GM21717 (cell line): ENCODE results near the gene EPHA3.

Experiments
- ATAC-seq: cut with Tn5 transposase; IDR thresholded peaks from one replicate; pipeline ENCODE4 v1.9.1; 2021; ENCODE audit warnings: mild to moderate bottlenecking, moderate library complexity; ENCODE audit not compliant: unreplicated experiment

EPHA3 gene

DNA sequence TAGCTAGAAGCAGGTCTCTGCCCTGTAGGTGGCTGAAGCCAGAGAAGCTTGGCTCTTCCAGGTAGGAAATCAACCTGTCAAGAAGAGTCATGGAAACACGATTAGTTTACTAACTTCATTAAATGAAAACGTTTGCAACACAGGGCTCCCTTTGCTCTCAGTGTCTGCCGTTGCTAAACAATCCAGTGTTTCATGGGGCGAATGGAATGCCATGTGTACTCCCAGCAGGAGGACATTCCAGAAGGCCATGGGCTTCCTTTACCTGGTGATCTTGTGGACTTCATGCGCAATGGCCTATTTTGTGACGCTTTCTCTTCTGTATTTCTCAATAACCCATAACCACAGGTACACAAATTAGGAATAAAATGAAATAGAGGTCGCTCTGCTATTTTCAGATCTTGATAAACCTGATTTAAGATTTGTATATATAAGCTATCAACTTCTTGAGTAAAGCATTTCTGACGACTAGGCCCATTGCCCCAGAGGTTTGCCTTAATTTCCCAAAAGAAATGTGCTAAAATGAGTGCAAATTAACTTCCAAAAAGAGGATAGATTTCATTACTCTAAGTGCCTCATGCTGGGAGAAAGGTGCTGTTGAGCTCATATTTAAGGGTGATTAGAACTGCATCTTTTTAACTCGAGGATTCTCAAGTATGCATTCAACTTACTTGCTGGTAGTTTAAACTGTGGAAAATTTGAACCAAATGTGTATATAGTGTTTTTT lies 171.0 kb downstream of the EPHA3 start:
- ATAC-seq, result no peak

DNA sequence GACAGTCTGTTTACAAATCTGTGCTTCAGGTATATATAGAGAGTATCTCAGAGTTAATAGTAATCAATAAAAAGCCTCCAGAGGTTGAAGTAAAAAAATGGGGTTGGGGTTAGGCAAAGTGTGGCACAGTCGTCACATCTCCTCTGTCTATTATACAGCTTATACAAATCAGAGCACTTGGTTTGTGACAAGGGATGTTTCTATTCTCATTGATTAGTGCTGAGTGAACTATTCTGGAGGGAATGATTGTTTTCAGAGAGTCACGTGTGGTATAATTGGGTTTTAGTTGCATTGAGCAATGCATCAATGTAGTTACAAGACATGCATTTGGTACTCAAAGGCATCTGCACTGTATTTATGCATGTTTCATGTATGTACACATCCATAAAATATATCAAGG lies 172.9 kb downstream of the EPHA3 start:
- no peak for ATAC-seq

DNA sequence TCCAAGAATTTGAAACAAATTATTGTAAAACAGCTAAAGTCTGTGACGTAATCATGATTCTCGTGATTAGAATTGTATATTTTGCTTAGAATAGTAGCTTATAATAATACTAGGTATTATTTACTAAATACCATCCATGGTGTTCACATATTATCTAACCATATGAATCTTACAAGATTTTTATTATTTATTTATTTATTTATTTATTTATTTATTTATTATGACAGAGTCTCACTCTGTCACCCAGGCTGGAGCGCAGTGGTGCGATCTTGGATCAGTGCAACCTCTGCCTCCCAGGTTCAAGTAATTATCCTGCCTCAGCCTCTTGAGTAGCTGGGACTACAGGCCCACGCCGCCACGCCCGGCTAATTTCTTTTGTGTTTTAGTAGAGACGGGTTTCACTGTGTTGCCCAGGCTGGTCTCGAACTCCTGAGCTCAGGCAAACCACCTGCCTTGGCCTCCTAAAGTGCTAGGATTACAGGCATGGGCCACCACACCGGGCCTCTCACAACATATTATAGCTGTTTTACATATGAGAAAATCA lies 173.5 kb downstream of the EPHA3 start:
- no peak for ATAC-seq

DNA sequence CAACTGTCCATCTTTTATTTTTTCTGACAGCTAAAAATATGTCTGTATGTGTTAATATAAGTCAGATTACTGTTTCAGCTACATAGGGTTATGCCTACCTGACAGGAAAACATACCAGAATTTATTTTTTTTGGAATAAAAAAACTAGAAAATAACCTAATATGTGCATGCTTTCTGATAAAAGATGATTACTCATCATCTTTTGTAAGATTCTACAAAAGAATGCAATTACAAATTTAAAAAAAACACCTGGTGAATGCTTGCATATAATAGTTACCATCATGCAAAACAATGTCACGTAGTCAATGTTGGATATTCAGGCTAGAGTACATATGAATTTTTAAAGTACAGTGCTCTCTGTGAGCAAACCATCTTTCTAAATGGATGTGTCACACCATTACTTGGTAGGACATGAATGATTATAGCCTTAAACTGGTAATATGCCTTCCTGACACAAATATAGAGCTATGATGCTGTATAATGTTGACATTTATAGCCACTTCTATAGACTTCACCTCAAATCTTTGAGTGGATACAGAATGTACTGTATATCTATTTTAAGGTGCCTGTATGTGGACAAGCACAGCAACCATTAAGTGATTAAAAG lies 180.6 kb downstream of the EPHA3 start:
- ATAC-seq, result no peak

DNA sequence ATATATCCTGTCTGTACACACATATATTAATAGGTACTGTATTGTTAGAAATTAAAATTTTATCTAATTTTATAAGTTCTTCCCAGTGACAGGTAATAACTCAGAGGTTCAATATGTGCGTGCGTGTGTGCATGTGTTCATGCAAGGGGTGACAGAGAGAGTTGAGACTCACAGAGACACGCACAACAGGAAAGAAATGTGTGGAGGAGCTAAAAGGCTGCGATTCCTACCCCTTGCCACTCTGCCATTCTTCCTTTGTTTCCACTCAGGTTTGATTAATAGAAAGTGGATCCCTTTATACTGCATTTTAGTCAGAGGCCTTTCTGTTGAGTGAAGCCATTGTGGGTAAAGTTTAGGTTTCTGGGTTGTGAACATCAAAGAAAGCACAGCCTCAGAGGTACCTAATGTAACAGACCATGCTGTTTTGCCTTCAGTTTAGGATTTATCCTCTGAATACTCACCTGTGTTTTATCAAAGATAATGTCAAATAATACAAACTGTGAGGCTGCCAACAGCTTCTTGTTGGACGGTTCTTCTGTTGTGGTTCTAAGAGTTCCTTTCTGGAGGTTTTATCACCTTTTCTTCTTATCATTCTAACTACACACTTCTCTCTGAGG lies 182.3 kb downstream of the EPHA3 start:
- no peak for ATAC-seq

DNA sequence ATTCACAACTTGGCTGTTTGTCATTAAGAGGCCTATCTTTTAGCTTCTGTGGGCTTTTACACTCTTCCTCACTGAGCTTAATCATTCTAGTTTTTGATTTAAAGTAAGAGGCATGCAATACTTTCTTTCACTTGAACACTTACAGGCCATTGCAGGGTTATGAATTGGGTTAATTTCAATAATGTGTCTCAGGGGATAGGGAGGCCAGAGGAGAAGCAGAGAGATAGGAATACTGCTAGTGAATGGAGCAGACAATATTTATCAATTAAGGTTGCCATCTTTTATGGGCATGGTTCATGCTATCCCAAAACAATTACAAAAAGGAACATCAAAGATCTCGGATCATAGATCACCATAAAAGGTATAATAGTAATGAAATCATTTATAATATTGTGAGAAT lies 189.8 kb downstream of the EPHA3 start:
- ATAC-seq, result no peak

DNA sequence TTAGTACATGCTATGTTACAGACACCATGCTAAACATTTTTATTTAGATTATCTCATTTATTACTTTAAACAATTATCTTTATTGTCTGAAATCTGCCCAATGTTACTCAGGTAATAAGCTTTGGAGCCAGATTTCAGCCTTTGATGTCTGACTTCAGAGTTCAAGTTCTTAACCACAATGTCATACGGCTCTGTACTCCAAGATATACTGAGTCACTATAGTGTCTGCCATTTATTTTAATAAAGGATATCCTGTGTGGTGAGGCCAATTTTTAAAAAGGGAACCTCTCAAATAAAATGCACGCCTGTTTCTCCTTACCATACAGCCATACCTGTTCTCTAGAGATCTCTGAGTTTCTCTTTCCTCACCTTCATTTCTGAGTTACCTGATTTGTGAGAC lies 193.1 kb downstream of the EPHA3 start:
- ATAC-seq, result no peak

DNA sequence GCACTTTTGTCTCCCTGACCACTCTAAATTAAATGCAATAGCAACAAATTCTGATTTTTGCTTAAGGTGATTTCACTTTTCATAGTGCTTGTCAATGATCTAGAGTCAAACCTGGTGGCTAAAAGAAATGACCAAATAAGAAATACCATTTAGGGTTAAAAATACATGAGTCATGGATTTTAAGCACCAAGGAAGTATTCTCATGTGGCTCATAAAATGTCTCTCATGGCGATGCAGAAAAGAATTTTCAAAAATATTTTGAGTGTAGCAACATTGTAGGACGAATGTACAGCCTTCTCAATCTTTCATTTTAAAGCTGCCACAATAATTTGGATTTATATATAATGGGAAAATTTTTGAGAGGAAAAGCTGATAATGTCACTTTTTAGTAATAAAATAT lies 193.6 kb downstream of the EPHA3 start:
- ATAC-seq, result no peak

DNA sequence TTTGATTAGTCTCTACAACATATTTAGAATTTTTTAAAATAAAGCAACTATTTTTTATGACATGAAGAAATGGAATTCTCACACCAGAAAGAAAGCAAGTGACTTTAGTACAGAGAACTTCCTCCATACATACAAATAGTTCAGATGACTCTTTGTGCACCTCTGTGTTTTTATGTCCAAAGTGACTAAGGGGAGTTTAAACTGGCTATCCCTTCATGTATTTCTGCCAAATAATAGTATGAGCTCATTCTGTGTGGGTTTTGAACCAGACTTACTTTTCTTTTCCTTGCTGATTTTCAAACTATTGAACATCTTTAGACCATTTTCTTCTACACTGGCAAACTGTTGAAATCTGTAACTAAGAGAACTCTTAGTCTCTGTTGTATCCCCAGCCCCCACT lies 196.3 kb downstream of the EPHA3 start:
- no peak for ATAC-seq

DNA sequence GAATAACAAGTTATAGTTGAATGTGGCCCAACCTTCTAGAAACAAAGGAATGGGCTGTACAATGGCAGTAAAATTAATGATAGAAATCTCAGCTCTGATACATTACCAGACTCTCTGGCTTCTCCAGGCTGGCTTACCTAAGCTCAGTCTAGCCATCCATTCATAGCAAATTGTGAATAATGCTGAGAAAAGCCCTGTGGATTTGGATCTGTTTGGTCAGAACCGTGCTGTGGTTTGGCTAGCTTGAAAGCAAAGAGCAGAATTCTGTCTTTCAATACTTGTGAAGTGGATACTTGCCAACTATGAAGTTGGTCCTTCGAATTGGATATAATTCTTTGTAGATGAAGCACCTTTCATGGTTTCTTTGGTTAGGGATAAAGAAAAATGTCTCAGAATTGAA lies 199.1 kb downstream of the EPHA3 start:
- no peak for ATAC-seq

DNA sequence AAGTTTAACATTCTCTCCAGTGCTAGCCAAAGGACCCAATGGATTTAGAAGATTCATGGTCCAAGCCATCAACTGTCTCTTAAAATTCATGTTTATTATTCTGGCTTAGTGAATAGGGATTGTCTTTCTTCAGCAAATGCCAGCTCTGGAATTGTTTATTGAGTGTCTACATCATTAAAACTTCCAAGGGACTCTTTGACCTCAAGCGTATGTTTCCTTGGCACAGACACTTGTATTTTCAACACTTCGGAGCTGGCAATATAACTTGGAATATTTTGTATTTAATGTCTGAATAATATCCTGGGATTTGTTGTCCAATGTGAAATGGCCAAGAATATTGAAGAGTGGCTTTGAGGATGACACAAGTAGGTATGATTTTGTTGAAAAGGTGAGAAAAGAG lies 204.2 kb downstream of the EPHA3 start:
- ATAC-seq, result no peak

DNA sequence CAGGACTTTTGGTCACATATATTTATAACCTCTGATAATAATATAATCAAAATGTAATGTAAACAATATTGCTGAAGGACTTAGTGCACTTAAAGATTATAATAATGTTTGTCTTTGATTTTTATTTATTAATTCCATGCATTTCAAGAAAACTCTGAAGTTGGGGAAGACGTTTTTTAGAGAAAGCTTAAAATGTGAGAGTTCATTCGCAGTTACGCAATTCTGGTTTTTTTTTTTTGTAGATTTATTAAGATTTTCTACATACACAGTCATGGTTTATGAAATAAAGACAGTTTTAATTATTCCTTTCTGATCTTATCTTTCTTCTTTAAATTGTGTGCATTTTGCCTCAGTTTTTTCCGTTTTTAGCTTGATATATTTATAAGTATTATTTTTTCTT lies 204.7 kb downstream of the EPHA3 start:
- no peak for ATAC-seq

DNA sequence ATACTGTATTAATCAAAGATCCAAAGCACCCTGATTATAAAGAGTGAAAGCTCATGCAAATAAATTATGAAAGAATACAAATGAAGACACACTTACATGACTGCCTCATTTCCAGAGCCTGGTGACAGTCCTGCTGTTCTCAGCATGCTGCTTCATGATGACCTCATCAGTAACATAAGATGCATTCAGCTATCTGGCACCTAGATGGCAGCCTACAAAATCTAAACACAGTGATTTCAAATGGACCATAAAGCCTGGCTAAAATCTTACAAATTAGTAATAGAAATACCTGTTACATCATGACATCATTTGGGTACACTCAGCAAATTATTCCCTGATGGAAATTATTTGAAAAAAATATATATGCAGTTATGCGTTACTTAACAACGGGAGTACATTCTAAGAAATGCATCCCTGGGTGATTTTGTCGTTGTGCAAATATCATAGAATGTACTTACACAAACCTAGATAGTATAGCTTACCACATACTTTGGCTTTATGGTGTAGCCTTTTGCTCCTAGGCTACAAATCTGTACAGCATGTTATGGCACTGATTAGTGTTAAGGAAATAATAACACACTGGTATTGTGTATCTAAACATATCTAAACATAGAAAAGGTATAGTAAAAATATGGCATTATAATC lies 207.2 kb downstream of the EPHA3 start:
- ATAC-seq, result no peak

DNA sequence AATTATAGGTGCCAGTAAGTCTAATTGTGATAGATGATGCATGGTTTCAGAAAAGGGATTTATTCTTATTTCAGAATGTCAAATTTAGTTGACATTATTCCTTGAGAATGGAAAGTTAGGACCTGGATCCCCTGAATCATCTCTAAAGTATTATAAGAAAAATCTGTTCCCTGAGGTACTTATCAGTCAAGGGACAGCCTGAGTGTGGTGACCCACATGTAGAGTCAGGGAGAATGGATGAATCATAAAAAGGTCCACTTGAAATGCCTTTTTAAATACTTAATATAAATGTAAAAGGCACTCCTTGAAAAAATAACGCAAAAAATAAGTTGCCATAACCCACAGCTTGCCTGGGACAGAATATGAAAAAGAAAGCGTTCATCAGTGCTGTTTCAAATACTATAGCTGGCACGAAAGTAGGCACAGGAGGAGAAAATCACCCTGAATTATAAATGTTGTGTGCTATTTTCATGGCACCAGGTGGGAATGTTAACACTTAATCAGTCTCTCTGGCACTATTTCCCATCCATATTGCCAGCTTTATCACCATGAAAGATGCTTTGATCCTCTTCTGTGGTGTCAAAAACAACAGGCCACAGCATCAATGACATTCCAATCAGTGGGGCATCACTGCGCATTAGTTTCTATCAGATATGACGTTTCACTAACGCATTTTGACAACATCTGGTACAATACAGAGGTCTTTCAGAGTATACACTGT lies 208.5 kb downstream of the EPHA3 start:
- ATAC-seq, result no peak

DNA sequence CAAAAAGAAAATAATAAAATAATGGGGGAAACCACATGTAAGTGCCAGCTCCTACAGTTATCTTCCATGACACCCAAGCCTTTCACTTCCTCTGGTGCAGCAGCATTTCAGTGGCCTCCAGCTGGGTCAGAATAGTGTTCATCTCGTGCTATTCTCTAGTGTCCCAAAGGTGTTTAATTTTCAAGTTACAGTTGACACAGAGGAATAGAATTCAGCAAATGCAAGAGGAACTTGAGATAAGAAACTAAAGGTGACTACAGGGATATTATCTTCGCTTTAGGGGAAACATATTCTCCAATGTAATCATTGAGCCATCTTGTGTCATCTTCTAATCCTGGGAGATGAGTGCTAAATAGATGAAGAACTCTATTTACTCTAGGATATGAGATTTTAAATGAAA lies 212.8 kb downstream of the EPHA3 start:
- no peak for ATAC-seq

DNA sequence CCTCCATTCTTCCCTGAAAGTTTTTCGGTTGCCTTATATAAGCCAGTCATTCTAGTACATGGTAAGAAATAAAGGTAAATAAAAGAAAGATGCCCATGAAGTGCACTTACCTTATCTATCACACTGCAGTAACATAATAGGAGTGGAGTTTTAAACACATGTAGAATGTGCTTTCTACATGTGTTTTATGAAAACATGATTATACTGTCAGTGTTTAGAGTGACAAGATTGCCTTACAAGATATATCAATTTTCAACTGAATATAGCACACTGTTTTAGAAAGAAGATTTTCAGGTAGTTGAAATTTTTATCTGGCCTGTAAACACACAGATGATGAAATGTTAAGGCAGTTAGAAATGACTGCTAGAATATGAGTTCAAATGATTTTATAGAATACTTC lies 219.6 kb downstream of the EPHA3 start:
- no peak for ATAC-seq

DNA sequence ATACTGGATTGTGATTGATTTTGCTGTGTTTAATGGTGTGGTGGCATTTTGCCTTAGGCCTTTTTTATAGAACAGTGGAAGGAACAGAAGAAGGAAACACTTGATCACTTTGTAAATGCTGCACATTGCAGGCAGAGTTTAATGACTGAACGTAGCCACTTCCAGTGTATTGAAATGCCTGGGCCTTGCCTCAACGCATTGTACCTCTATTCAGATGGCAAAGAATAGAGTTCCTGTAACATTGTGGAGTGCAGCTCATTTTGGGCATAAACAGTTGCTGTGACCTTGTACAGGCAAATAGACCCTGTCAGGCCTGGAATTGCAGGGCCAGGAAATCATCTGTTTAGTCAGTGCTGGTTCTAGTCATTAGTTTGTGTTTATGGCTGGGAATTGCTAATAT lies 225.0 kb downstream of the EPHA3 start:
- no peak for ATAC-seq

DNA sequence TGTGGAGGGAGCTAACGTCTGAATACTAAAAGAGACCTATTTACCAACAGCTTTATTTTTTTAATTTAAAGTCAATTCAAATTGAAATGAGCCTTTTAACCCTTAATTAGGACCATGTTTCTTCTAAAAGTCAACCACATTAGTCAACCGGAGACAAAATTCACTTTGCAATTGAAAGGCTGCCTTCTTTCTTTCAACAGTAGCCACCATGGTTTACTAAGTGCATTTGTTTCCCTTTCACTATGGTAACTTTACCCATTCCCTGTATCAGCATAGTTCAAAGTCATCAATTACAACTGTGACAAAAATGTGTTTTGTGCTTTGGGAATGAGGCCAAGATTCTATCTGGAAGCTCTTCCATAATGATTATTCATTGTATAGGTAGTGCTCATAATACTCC lies 225.4 kb downstream of the EPHA3 start:
- no peak for ATAC-seq

DNA sequence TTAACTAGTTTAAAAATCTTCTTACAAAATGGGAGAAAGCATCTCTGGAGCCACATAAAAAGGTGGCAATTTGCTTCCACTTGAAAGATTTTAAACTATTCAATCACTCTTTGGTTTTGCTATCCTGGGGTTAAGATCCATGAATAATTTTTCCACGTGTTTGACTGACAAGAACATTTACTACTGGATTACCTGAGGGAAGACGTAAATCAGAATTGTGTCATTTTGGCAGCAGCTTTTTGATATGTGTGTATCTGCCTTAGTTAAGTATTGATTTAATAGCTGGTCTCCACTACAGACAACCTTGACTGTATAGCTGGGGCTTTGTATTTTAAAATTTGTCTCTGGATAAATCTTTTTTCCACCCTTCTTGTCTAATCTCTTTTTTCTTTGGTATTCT lies 228.3 kb downstream of the EPHA3 start:
- no peak for ATAC-seq

DNA sequence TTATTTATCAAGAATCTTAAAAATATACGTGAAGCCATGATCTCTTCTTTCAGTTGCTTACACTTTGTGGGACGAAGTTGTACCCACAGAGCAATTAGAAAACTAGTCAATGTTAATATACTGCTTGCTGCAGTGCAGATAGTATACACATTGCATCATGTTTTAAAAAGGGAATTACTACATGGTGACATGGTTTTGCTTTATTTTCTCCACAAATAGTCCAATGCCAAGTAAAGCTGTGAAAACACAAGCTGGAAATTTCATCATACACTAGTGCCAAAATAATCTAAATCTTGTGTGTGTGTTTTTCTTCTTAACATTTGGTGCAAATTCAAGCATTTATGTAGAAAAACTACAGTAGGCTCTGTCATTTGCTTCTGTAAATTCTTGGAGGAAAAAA lies 233.0 kb downstream of the EPHA3 start:
- ATAC-seq, result no peak

DNA sequence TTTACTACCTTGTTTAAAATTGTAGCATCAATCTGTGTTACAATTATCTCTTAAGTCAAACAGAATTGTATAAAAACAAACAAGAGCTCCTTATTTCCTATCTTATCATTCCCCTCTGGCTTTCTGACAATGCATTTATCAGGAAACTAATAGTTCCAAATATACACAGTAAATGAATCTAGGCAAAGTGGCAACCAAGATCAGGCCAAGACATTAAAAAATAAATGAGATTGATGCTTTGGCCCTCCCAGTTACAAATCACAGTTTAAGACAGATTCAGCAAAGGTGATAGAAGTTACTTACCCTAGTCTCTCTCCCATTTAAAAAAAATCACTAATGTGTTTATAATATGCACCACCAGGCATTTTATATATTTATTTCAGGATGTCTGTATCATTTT lies 236.7 kb downstream of the EPHA3 start:
- no peak for ATAC-seq
